KOPT-K1 (cell line): Measurements from ENCODE around the gene MT2A.

Experiments
- H3K27ac ChIP-seq: fragments of 200-600 bp; sonication (generic); 2 replicates; pipeline ENCODE4 v1.5.1; 2016; ENCODE audit warnings: antibody characterized with exemption, mild to moderate bottlenecking, low read depth, low read length; ENCODE audit not compliant: poor library complexity, severe bottlenecking
- H3K36me3 ChIP-seq: fragments of 200-600 bp; sonication (generic); 2 replicates; pipeline ENCODE4 v1.5.1; 2017; ENCODE audit warnings: antibody characterized with exemption, mild to moderate bottlenecking, low read length, moderate library complexity; ENCODE audit not compliant: insufficient read depth
- H3K9me3 ChIP-seq: fragments of 200-600 bp; sonication (generic); 2 replicates; pipeline ENCODE4 v1.5.1; 2017; ENCODE audit warnings: antibody characterized with exemption, low read length, mild to moderate bottlenecking; ENCODE audit not compliant: insufficient read depth, poor library complexity, severe bottlenecking

Gene MT2A

DNA sequence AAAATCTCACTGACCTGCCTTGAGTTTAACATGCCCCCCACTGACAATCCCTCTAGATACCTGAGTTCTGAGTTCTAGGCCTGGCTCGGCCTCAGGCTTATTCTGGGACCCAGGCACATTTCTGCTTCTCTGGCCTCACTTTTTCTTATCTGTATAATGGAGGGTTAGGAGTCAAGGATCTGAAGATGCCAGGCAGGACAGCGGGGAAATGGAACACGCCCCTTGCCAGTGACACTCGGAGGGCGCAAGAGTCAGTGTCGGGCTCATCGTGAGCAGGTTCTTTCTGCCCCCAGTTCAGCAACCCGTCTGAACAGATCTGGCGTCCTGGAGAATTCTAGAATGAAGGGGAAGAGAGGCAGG is 19.6 kb upstream of the MT2A start:
- Histone ChIP-seq H3K27ac (no peak overlapping the region), H3K36me3 (no peaks in the 10 kb centered on the region), H3K9me3 (no peaks in the 10 kb centered on the region)

DNA sequence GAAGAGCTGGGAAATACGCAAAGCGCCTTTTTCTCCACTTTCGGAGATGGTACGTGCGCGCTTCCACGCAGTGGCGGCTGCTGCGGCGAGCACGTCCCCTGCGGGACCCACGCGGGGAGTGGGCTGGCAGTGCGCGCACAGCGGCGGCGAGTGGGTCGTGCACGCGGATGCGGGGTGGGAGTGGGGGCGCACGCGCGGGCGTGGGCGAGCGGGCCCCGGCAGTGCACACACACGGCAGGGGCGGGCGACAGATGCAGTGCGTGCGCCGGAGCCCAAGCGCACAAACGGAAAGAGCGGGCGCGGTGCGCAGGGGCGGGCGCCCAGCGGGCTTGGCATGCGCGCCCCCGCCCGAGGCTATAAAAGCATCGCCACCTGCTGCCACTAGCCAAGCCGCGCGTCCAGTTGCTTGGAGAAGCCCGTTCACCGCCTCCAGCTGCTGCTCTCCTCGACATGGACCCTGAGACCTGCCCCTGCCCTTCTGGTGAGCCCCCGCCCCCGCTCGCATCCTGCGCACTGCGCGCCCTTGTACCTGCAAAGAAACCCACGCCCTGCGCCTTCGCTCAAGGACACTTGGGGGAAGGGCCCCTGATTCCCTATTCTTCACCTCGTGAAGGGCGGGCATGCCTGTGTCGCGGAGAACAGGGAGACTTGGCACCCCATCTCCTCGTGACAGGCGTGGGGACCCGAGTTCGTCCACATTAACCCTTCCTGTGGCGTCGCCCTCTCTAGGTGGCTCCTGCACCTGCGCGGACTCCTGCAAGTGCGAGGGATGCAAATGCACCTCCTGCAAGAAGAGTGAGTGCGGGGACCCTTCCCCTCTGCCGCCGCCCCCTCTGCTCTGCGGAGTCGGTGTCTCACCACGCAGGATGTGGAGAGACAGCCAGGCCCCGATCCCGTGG is 19.0 kb upstream of the MT2A start, which contains the start of gene MT3:
MT3 (plus strand) TSS at position 388 of the 899 bp plus-strand sequence; CDS start at position 451, 63 bp downstream.
- H3K9me3 ChIP-seq, result no peaks in the 10 kb centered on the region
- H3K36me3 ChIP-seq, result no peaks in the 10 kb centered on the region
- H3K27ac ChIP-seq, result no peak within 1 kb of the TSS

DNA sequence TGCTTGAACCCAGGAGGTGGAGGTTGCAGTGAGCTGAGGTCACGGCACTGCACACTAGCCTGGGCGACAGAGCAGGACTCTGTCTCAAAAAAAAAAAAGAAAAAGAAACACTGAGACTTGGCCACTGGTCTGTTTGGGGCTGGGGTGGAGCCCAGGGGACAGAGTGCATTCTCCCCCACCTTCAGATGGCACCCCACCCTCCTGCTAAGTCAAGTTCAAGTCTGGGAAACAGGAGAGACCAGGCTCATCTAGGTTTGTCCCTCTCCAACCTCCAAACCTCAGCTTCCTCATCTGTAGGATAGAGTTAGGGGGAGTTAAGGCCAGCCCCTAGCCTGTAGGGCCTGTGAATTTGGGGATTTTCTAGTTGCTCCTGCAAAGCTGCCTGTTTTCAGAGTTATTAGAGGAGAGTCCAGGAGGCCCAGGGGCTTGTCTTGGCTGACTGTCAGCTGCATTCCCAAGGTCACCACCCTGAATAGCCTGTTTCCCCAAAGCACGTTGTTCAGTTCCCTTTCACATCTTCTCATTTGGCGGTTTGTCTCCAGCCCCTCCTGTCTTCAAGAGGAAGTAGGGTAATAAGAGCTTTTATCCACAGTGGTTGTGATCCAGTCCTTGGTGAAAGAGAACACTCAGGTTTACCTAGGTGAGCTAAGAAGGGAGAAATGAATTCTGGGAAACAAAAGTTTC is 16.9 kb upstream of the MT2A start:
- H3K9me3 ChIP-seq, result no peaks in the 10 kb centered on the region
- H3K27ac ChIP-seq, result no peak overlapping the region
- no peaks in the 10 kb centered on the region for H3K36me3 ChIP-seq

DNA sequence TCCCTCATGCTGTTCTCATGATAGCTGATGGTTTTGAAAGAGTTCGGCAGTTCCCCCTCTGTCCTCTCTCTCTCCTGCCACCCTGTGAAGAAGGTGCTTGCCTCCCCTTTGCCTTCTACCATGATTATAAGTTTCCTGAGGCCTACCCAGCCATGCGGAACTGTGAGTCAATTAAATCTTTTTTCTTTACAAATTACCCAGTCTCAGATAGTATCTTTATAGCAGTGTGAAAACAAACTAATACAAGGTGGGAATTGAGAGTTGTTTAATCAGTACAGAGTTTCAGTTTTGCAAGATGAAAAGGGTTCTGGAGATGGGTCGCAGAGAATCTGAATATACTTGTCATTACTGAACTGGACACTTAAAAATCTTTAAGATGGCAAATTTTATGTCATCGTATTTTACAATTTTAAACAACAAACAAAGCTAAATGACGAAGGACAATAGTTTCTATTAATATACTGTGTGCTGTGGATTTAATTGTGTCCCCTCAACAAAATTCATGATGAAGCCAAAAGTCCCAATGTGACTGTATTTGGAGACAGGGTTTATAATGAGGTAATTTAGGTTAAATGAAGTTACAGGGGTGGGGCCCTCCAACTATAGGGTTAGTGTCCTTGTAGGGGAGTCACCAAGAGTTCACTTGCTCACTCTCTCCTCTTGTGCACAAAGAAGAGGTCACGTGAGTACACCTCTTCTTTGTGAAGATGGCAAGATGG is 14.7 kb upstream of the MT2A start:
- no peaks in the 10 kb centered on the region for H3K36me3 ChIP-seq
- H3K27ac ChIP-seq, result no peak overlapping the region
- no peaks in the 10 kb centered on the region for H3K9me3 ChIP-seq

DNA sequence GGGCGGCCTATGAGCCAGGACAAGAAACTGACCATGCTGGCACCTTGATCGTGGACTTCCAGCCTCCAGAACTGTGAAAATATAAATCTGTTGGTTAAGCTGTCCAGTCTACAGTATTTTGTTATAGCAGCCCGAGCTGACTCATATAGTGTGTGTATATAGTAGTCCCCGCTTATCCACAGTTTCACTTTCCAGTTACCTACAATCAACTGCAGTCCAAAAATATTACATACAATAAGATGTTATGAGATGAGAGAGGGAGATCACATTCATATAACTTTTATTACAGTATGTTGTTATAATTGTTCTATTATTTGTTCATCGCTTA is 14.1 kb upstream of the MT2A start:
- Histone ChIP-seq H3K36me3 (no peaks in the 10 kb centered on the region), H3K27ac (no peak overlapping the region), H3K9me3 (no peaks in the 10 kb centered on the region)

DNA sequence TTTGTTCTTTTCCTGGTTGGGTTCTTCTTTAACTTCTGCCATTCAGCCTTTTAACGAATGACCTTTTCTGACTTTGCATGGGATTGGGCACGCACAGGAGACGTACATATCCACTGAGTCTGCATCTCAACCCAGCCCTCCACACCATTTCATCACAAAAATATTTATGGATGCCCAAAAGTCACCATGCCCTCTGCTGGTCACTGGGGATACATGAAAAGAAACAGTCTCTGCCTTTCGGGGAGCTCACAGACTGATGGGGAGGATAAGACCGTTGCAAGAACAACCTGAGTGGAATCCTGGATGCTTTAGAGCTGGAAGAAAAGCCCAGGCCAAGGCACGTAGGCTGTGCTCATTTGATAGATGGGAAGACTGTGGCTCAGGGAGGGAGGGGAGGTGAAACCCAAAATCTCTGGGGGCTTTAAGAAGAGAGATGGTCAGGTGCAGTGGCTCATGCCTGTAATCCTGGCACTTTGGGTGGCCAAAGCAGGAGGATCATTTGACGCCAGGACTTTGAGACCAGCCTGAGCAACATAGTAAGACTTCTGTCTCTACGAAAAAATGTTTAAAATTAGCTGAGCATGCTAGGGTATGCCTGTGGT is 7.9 kb upstream of the MT2A start:
- H3K27ac ChIP-seq, result no peak overlapping the region
- no peaks in the 10 kb centered on the region for H3K36me3 ChIP-seq
- no peaks in the 10 kb centered on the region for H3K9me3 ChIP-seq

DNA sequence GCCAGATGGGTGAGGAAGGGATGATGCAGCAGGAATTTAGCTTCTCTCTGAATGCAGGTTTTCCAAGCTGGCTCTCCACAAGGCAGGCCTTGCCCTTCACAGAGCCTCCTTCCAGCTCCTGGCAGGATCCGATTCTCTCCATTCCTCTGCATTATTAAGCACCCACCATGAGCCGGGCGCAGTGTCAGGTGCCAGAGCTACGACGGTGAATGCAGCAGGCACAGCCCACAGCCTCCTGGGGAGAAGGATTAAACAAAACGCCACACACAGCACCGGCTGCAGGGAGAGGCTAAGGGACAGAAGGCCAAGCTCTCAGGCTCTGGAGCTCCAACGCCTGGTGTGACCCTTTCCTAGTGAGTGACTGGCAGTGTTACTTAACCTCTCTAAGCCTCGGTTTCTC is 7.1 kb upstream of the MT2A start:
- no peak overlapping the region for H3K27ac ChIP-seq
- no peaks in the 10 kb centered on the region for H3K9me3 ChIP-seq
- no peaks in the 10 kb centered on the region for H3K36me3 ChIP-seq

DNA sequence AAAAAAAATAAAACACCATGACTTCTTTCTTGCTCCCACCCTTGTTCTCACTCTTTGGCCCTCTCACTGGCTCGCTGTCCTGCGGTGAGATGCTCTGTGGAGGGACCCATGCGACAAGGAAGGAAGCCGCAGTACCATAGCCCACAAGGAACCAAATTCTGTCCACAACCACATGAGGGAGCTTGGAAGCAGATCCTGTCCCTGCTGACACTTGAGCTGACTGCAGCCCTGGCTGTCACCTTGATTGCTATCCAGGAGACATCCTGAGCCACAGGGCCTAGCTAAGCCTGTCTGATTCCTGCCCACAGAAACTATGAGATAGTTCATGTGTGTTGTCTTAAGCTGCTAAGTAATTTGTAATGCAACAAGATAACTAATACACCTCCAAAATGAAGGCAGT is 4.8 kb upstream of the MT2A start:
- no peaks in the 10 kb centered on the region for H3K9me3 ChIP-seq
- no peak overlapping the region for H3K27ac ChIP-seq
- H3K36me3 ChIP-seq, result no peaks in the 10 kb centered on the region

DNA sequence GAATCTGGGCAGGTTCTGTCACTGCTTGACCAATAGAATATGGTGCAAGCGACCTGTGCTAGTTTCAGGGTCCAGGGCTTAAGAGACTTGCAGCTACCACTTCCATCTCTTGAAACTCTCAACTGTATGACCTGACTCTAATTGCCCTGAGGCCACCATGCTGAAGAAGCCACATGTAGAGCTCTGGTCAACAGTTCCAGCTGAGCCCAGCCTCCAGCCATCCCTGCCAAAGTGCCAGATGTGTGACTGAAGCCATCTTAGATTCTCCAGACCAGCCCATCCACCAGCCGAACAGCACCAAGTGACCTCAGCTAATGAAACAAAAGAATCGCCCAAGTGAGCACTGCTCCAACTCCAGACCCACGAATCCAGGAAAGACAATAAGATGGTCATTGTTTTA is 3.4 kb upstream of the MT2A start:
- no peaks in the 10 kb centered on the region for H3K36me3 ChIP-seq
- H3K9me3 ChIP-seq, result no peaks in the 10 kb centered on the region
- no peak overlapping the region for H3K27ac ChIP-seq

DNA sequence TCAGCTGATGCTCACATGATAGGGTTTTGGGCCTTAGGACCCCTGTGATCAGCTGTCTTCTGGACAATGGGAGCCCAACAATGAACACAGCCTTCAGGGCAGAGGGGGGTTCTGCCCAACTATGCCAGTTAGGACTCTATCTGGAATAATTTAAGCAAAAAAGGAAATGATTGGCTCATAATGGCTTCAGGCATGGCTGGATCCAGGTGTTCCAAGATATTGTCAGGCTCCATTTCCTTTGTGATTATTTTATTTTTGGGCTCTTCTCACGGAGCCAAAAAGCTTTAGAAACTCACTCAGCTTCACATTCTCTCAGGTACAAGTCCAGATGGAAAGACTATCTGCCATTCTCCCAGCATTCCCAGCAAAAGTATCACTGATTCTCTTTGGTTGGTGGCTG is 2.9 kb upstream of the MT2A start:
- Histone ChIP-seq H3K36me3 (no peaks in the 10 kb centered on the region), H3K9me3 (no peaks in the 10 kb centered on the region), H3K27ac (no peak overlapping the region)

DNA sequence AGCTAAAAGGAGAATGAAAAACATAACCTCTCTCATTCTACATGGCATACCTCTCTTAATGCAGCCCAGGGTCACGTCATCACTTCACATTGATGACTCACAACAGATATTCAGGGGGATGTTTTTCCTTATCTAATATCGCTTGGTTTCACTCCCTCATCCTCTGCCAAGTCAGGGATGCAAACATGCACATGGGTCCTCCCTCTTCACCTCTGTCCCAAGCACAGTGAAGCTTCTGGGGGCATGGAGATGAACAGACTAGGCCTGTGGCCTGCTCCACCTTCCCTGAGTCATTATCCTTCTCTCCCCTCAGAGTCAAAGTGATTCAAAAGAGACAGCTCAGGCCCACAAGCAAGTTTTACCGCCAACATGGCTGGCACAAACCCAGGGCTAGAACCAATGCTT is 2.3 kb upstream of the MT2A start:
- Histone ChIP-seq H3K27ac (no peak overlapping the region), H3K36me3 (no peaks in the 10 kb centered on the region), H3K9me3 (no peaks in the 10 kb centered on the region)

DNA sequence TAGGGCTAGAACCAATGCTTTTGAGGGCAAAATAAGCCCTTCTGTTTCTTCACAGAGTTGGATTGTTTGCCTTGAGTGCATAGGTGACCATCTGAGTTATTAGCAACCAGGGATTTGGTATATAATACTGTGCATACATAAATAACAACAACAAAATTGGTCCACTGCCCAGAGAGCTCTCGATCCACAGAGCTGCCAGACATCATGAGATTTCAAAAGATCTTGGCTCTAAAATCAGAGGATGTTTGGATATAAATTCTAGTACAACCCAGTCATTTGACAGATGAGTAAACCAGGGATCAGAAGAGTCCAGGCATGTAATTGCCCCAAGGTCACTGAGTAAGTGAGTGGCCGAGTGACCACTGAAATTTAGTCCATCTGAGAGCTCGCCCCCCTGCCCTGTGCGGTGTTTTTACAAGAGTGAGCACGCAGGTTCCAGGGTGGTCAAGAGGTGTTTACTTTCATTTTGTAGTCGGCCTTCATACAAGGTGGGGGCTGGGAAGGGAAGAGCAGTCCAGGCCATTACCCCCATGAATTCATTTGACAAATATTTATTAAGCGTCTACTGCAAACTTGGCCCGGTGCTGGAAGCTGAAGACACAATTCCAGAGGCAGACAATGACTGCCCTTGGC is 1.8 kb upstream of the MT2A start:
- no peaks in the 10 kb centered on the region for H3K9me3 ChIP-seq
- no peaks in the 10 kb centered on the region for H3K36me3 ChIP-seq
- H3K27ac ChIP-seq, result no peak overlapping the region

DNA sequence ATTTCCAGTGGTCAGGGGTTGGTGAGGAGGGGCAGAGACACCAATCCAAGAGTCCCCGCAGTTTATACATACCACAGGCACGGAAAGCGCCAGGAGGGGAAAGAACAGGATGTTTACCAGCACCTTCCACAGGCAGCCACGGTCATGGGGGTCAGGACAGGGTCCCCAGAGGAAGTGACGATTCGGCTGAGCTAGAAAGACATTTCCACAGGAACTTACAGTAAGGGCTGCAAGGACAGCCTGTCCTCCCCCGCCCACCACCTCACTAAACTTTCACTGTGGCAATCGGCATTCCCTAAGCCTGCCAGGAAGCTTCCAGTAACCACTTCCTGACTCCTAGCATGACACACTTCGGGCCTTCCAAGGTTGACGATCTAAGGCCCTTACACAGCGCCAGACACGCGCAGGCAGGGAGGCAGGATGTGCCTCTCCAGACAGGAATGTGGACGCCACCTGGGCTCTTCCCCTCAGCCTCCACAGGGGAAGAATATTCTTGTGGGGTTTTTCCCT is 1.2 kb upstream of the MT2A start:
- no peaks in the 10 kb centered on the region for H3K9me3 ChIP-seq
- no peak overlapping the region for H3K27ac ChIP-seq

DNA sequence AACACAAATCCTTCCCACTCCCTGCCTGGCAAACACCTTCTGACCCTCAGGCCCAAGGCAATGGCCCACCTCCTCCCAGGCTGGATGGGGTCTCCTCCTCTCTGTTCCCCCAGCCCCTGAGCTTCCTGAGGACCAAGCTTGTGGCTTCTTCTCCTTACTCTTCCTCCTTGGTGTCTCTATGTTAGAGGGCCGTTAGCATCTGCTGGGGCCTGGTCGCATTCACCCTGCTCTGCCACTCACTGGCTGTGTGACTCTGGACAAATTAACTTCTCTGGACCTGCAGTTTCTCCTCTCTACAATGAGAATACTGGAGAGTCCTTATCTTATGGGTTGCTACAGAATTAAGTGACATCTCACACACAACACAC is 725 bp upstream of the MT2A start:
- peak overlapping the region; percentile 59 for H3K27ac ChIP-seq
- no peaks in the 10 kb centered on the region for H3K36me3 ChIP-seq
- H3K9me3 ChIP-seq, result no peaks in the 10 kb centered on the region

More for the DNA sequence above, 1.2 kb upstream of the MT2A start:
- no peaks in the 10 kb centered on the region for H3K36me3 ChIP-seq
